GM18526 (cell line): ENCODE data around the gene JAG1.

Experiments
- POLR2A ChIP-seq: IDR thresholded peaks from 3 replicates; pipeline ENCODE4 v1.6.1; 2011; ENCODE audit not compliant: insufficient read length; ENCODE audit errors: extremely low read depth

Gene JAG1

DNA sequence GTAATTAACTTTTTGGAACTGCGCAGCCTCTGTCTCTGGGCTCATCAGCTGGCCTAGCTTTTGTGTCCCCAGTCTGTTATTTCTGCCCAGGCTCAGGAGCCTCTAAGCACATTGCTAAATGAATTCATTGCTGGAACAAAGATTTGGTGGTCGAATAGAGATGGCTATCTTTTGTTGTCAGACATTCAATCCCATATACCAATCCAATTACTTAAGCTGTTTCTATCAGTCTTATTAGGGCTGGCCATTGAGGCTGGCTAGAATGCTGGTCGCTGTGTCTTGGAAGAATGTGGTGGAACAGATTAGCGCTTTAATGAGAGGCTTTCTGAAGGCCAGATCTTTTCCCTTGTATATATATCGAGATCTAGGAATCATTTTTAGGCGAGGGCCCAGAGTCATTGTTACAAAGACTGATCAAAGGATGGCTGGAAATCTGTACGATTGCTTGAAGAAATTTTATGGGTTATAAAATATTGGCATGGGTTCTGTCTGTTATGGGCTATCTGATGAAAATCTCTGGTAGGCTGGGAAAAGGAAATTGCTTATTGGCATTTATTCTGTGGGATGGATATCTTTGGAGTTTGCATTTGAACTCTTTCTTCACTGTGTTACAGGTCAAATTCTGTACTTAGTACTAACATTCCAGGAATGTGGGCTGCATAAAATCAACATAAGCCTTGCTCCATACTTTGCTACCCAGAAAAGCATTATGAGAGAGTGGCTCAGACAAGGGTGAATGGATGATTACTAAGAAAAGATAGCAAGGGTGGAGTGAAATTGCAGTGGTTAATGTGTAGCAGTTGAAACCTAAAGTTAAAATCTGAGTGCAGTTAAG lies 34.8 kb upstream of the JAG1 start:
- no peak for TF ChIP-seq POLR2A

GRCh38 chr20:10707791-10708190 lies 34.0 kb upstream of the JAG1 start:
- no peak for TF ChIP-seq POLR2A

DNA sequence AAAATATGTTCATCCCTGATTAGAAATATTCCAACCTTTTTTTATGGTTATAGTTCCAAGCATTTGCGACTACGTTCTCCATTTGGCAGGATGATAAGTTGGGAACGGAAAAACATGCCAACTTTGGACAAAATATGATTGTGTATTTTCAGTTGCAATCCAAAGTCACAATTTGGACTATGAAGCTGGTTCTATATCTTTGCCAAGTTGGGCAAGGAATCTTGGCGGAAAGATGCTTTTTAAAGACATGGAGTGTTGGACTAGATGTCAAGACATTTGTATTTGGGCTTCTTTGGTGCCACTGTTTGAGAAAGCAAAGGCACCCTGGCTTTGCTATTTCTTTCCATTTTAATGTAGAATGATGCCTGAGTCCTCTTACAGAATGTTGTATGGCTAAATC lies 33.3 kb upstream of the JAG1 start:
- TF ChIP-seq POLR2A = no peak

DNA sequence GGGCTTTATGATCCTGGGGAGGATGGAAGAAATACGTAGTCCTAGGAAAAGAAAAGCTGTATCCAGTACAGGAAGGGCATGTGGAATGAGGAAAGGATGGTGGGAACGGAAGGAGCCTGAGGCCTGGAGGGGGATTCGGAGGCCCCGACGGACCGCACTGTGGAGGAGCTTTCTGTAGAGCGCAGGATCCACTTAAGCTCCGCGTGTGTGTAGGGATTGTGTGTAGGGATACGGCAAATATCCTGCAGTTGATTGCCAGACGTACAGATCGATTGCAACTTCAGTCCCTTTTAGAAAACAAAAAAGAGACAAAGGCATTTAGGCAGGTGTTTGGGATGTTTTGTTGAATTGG lies 32.6 kb upstream of the JAG1 start:
- TF ChIP-seq POLR2A = no peak

GRCh38 chr20:10705801-10706459 lies 32.1 kb upstream of the JAG1 start:
- TF ChIP-seq POLR2A = no peak

DNA sequence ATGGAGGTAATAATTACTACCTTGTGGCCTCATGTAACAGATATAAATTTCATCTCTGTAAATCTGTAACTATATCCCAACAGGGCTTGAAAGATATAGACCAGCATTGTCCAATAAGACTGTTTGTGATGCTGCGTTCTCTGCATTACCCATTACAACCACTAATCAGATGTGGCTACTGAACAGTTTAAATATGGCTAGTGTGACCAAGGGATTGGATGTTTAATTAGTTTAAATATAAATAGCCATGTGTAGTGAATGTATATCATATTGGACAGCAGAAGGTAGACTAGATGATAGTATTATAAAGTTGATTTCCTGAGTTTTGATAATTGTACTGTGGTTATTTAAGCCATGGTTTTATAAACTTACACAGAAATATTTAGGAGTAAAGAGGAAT lies 27.8 kb upstream of the JAG1 start:
- TF ChIP-seq POLR2A = no peak

GRCh38 chr20:10699941-10700340 lies 26.1 kb upstream of the JAG1 start:
- no peak for TF ChIP-seq POLR2A

DNA sequence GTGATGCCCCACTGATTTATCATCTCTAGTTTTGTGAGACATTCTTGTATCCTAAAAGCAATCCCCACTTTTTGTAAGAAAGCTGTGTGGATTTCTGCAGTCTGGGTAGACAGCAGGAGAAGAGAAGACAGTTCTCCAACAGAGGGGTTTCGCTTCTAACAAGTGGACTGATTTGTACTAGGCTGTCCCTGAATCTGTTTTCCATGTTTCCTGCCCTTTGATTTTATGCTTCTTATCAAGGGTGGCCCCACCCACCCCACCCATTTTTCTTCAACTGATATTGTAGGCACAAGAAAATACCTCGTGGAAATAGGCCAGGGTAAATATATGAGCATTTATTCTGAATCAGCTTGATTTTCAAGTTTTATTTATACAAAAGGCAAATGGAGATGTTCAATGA lies 25.7 kb upstream of the JAG1 start:
- no peak for TF ChIP-seq POLR2A

- TF ChIP-seq POLR2A = no peak
Observed at GRCh38 chr20:10696650-10697049, 22.9 kb upstream of the JAG1 start.

- TF ChIP-seq POLR2A = no peak
Observed at GRCh38 chr20:10689385-10689784, 15.6 kb upstream of the JAG1 start.

- TF ChIP-seq POLR2A = no peak
Observed at GRCh38 chr20:10687895-10688294, 14.1 kb upstream of the JAG1 start.

GRCh38 chr20:10686356-10687133 lies 12.7 kb upstream of the JAG1 start:
- TF ChIP-seq POLR2A = no peak

DNA sequence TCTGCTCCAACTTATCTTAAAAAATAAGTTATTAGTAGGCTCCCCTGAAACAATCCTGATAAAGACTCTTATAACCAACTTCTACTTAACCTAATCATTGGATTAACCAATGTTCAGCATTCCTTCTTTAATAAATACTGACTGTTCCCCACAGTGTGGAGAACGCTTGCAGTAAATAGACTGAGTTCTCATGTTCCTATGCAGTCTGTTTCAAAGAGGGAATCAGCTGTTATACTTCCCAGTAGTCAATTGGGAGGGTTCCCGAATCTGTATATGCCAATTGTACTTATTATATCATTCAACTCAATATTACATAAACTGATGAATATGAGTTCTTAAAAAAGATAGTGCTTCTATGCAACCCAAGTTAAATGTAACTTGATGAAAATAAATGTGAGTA lies 9.7 kb upstream of the JAG1 start:
- no peak for TF ChIP-seq POLR2A

- no peak for TF ChIP-seq POLR2A
Observed at GRCh38 chr20:10682939-10683338, 9.1 kb upstream of the JAG1 start.

- TF ChIP-seq POLR2A = no peak
Observed at GRCh38 chr20:10681494-10681893, 7.7 kb upstream of the JAG1 start.

DNA sequence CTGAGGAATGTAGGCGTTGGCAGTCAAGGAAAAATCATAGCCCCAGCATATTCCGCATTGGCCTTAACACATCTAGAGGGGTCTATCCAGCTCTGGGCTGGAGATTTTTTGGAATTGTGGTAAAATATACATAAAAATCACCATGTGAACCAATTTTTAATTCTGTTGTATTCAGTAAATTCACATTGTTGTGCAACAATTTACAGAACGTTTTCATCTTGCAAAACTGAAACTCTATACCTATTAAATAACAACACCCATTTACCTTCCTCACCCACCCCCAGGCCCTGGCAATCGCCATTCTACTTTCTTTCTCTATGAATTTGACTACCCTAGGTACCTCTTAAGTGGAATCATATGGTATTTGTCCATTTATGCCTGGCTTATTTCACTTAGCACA lies 6.8 kb upstream of the JAG1 start:
- no peak for TF ChIP-seq POLR2A
